Prostate gland (tissue), 2 donors: ENCODE measurements around the gene DEDD.

Experiments used
- POLR2A ChIP-seq: fragments of 450-650 bp; IDR thresholded peaks from one replicate; pipeline ENCODE4 v1.6.1; 2016; ENCODE audit warnings: antibody characterized with exemption, mild to moderate bottlenecking
- TF ChIP-seq, protein P1 (sequence below), 4 experiments: fragments of 200-600 bp in 2 of 4; fragments of 450-650 bp in 2 of 4; sonication (generic) in 2 of 4; IDR thresholded peaks; 1 replicate in 3 of 4; 2 replicates in 1 of 4; pipeline ENCODE4 v1.5.1; 2016 to 2019; ENCODE audit warnings: antibody characterized with exemption in 4 of 4, mild to moderate bottlenecking in 2 of 4, moderate library complexity in 2 of 4

DNA sequence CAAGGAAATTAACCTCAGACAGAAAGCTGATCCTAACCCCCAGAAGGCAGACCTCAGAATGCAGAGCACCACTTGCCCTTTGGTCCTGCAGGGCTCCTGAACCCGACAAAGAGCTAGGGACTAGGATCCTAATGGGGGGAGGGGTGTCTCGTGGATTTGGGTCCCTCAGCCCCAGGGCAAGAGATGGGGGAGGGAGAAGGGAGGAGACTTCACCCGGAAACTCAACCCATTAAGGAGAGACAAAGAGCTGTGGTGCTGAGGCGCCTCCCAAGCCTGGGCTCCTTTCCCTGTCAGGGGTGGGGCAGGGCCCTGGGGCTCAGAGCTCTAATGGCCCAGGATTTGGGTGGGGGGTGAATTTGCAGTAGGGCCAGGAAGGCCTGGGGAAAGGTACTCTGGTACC lies 46.0 kb downstream of the DEDD start:
- TF ChIP-seq POLR2A, result no peak
- TF ChIP-seq, protein P1, sequence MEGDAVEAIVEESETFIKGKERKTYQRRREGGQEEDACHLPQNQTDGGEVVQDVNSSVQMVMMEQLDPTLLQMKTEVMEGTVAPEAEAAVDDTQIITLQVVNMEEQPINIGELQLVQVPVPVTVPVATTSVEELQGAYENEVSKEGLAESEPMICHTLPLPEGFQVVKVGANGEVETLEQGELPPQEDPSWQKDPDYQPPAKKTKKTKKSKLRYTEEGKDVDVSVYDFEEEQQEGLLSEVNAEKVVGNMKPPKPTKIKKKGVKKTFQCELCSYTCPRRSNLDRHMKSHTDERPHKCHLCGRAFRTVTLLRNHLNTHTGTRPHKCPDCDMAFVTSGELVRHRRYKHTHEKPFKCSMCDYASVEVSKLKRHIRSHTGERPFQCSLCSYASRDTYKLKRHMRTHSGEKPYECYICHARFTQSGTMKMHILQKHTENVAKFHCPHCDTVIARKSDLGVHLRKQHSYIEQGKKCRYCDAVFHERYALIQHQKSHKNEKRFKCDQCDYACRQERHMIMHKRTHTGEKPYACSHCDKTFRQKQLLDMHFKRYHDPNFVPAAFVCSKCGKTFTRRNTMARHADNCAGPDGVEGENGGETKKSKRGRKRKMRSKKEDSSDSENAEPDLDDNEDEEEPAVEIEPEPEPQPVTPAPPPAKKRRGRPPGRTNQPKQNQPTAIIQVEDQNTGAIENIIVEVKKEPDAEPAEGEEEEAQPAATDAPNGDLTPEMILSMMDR (IDR thresholded peaks at IDR 0.05), result no peak
